Loucy (cell line): ENCODE data around the gene PKP1.

ENCODE experiments used
- H2AFZ ChIP-seq: fragments of 200-600 bp; sonication (generic); 2 replicates; pipeline ENCODE4 v1.6.0; 2016; ENCODE audit warnings: antibody characterized with exemption, mild to moderate bottlenecking, low read length, moderate library complexity
- H3F3A ChIP-seq: fragments of 200-600 bp; 2 replicates; pipeline ENCODE4 v1.6.0; 2016; ENCODE audit warnings: antibody characterized with exemption, low read depth, mild to moderate bottlenecking
- H3K27me3 ChIP-seq: fragments of 200-600 bp; sonication (generic); 2 replicates; pipeline ENCODE4 v1.6.1; 2014; ENCODE audit warnings: low read length, mild to moderate bottlenecking; ENCODE audit not compliant: insufficient read depth, poor library complexity, severe bottlenecking
- H3K36me3 ChIP-seq: fragments of 200-600 bp; sonication (generic); 2 replicates; pipeline ENCODE4 v1.6.1; 2016; ENCODE audit warnings: low read length; ENCODE audit not compliant: insufficient read depth
- H3K4me1 ChIP-seq: fragments of 200-600 bp; sonication (generic); 2 replicates; pipeline ENCODE4 v1.5.1; 2014; ENCODE audit warnings: low read length, mild to moderate bottlenecking; ENCODE audit not compliant: insufficient read depth, poor library complexity, severe bottlenecking
- H3K4me2 ChIP-seq: fragments of 200-600 bp; sonication (generic); 2 replicates; pipeline ENCODE4 v1.6.0; 2014; ENCODE audit warnings: antibody characterized with exemption, low read length, low read depth, mild to moderate bottlenecking; ENCODE audit not compliant: poor library complexity, severe bottlenecking
- H3K4me3 ChIP-seq: fragments of 200-600 bp; sonication (generic); 2 replicates; pipeline ENCODE4 v1.5.1; 2014; ENCODE audit warnings: low read length, mild to moderate bottlenecking, mixed read lengths; ENCODE audit not compliant: poor library complexity, severe bottlenecking
- H3K79me2 ChIP-seq: fragments of 200-600 bp; sonication (generic); 2 replicates; pipeline ENCODE4 v1.6.1; 2014; ENCODE audit warnings: low read length; ENCODE audit not compliant: insufficient read depth
- H3K9ac ChIP-seq: fragments of 200-600 bp; sonication (generic); 2 replicates; pipeline ENCODE4 v1.6.0; 2014; ENCODE audit warnings: mild to moderate bottlenecking, low read depth, low read length, moderate library complexity; ENCODE audit not compliant: poor library complexity, severe bottlenecking
- H3K9me2 ChIP-seq: fragments of 200-600 bp; sonication (generic); replicated peaks from 2 replicates; pipeline ENCODE4 v1.6.1; 2016; ENCODE audit warnings: low read depth, low read length, mixed read lengths
- H3K9me3 ChIP-seq: fragments of 200-600 bp; sonication (generic); 2 replicates; pipeline ENCODE4 v1.6.1; 2014; ENCODE audit warnings: mild to moderate bottlenecking, antibody characterized with exemption, low read length, low read depth; ENCODE audit not compliant: insufficient read depth
- H4K20me1 ChIP-seq: fragments of 200-600 bp; sonication (generic); 2 replicates; pipeline ENCODE4 v1.6.0; 2014; ENCODE audit warnings: antibody characterized with exemption, low read length, mild to moderate bottlenecking; ENCODE audit not compliant: insufficient read depth, poor library complexity, severe bottlenecking
- CTCF ChIP-seq: fragments of 200-600 bp; sonication (generic); conservative IDR thresholded peaks from 2 replicates; pipeline ENCODE4 v1.5.1; 2014; ENCODE audit warnings: mild to moderate bottlenecking, antibody characterized with exemption, low read length
- EZH2phosphoT487 ChIP-seq: fragments of 200-600 bp; IDR thresholded peaks from 2 replicates; pipeline ENCODE4 v1.6.1; 2018; ENCODE audit warnings: antibody characterized with exemption, mild to moderate bottlenecking, moderate library complexity, borderline replicate concordance

The PKP1 gene

GRCh38 chr1:201360486-201360885 is 77.2 kb downstream of the PKP1 start:
- TF ChIP-seq EZH2phosphoT487: no peak
- no peak for TF ChIP-seq CTCF
- no peaks in the 10 kb centered on the region for H3K79me2 ChIP-seq
- no peaks in the 10 kb centered on the region for H3F3A ChIP-seq
- no peaks in the 10 kb centered on the region for H3K27me3 ChIP-seq
- no peaks in the 10 kb centered on the region for H3K9me3 ChIP-seq
- H3K36me3 ChIP-seq: no peaks in the 10 kb centered on the region
- no peaks in the 10 kb centered on the region for H3K9me2 ChIP-seq
- no peak overlapping the region for H2AFZ ChIP-seq
- H3K4me1 ChIP-seq: no peaks in the 10 kb centered on the region
- no peaks in the 10 kb centered on the region for H4K20me1 ChIP-seq
- no peak overlapping the region for H3K4me3 ChIP-seq
- no peak overlapping the region for H3K4me2 ChIP-seq
- H3K9ac ChIP-seq: no peak overlapping the region

GRCh38 chr1:201360901-201361651 is 77.8 kb downstream of the PKP1 start:
- Histone ChIP-seq H3K9me2 (no peaks in the 10 kb centered on the region), H3K36me3 (no peaks in the 10 kb centered on the region), H3K79me2 (no peaks in the 10 kb centered on the region), H3K4me2 (no peak overlapping the region), H3K9ac (no peak overlapping the region), H3K9me3 (no peaks in the 10 kb centered on the region), H3F3A (no peaks in the 10 kb centered on the region), H3K27me3 (no peaks in the 10 kb centered on the region), H3K4me3 (no peak overlapping the region), H4K20me1 (no peaks in the 10 kb centered on the region), H2AFZ (no peak overlapping the region), H3K4me1 (no peaks in the 10 kb centered on the region)
- TF ChIP-seq CTCF (no peak), EZH2phosphoT487 (no peak)

GRCh38 chr1:201361652-201362504 is 78.6 kb downstream of the PKP1 start:
- no peak overlapping the region for H2AFZ ChIP-seq
- H3K4me3 ChIP-seq: no peak overlapping the region
- TF ChIP-seq EZH2phosphoT487 (no peak), CTCF (peak; percentile 86)
- no peaks in the 10 kb centered on the region for H3K9me2 ChIP-seq
- H3K9me3 ChIP-seq: no peaks in the 10 kb centered on the region
- H4K20me1 ChIP-seq: no peaks in the 10 kb centered on the region
- H3K27me3 ChIP-seq: no peaks in the 10 kb centered on the region
- H3K9ac ChIP-seq: no peak overlapping the region
- H3K36me3 ChIP-seq: no peaks in the 10 kb centered on the region
- H3F3A ChIP-seq: no peaks in the 10 kb centered on the region
- no peaks in the 10 kb centered on the region for H3K79me2 ChIP-seq
- no peaks in the 10 kb centered on the region for H3K4me1 ChIP-seq
- H3K4me2 ChIP-seq: no peak overlapping the region
